A549 (cell line): ENCODE measurements around the gene MLLT11.

Source experiments
- BCL3 ChIP-seq: fragments of >200 bp; sonication (Bioruptor Twin); formaldehyde crosslinking; IDR thresholded peaks from 3 replicates; pipeline ENCODE4 v1.6.1; 2016
- CEBPB ChIP-seq, 2 experiments: fragments of >200 bp in 1 of 2; sonication (Bioruptor Twin) in 1 of 2; formaldehyde crosslinking in 1 of 2; IDR thresholded peaks; 2 replicates each; pipeline ENCODE4 v1.6.1; 2012 to 2016
- CHD2 ChIP-seq: fragments of 150-350 bp; IDR thresholded peaks from 2 replicates; pipeline ENCODE4 v1.6.1; 2014; ENCODE audit warnings: low read length; ENCODE audit not compliant: partially characterized antibody
- CTCF ChIP-seq: fragments of >200 bp; sonication (Bioruptor Twin); formaldehyde crosslinking; IDR thresholded peaks from 3 replicates; pipeline ENCODE4 v1.5.1; 2016
- GATA3 ChIP-seq: IDR thresholded peaks from 2 replicates; pipeline ENCODE4 v1.6.1; 2012; ENCODE audit warnings: borderline replicate concordance
- HMGXB4 ChIP-seq: fragments of 250-450 bp; sonication (Bioruptor Pico); IDR thresholded peaks from 2 replicates; pipeline ENCODE4 v1.5.0; 2021; ENCODE audit warnings: mild to moderate bottlenecking, moderate library complexity, borderline replicate concordance
- HOXA7 ChIP-seq: fragments of 250-450 bp; sonication (Bioruptor Pico); IDR thresholded peaks from 2 replicates; pipeline ENCODE4 v1.5.0; 2020; ENCODE audit warnings: mild to moderate bottlenecking, moderate library complexity
- JUNB ChIP-seq: fragments of >200 bp; sonication (Bioruptor Twin); formaldehyde crosslinking; IDR thresholded peaks from 2 replicates; pipeline ENCODE4 v1.6.1; 2016
- MAZ ChIP-seq: fragments of 150-350 bp; IDR thresholded peaks from 2 replicates; pipeline ENCODE4 v1.6.1; 2014; ENCODE audit warnings: antibody characterized with exemption, low read depth, low read length, borderline replicate concordance
- NPAS2 ChIP-seq: fragments of 250-450 bp; sonication (Bioruptor Pico); IDR thresholded peaks from 2 replicates; pipeline ENCODE4 v1.8.0; 2022; ENCODE audit warnings: mild to moderate bottlenecking, moderate library complexity, borderline replicate concordance
- RAD21 ChIP-seq, 2 experiments: fragments of >200 bp in 1 of 2; sonication (Bioruptor Twin) in 1 of 2; formaldehyde crosslinking in 1 of 2; IDR thresholded peaks in 1 of 2; conservative IDR thresholded peaks in 1 of 2; 2 replicates in 1 of 2; 3 replicates in 1 of 2; pipeline ENCODE4 v1.6.1; 2012 to 2018; ENCODE audit warnings: inconsistent platforms in 1 of 2
- RCOR1 ChIP-seq: fragments of 150-350 bp; IDR thresholded peaks from 2 replicates; pipeline ENCODE4 v1.6.1; 2014; ENCODE audit warnings: antibody characterized with exemption, low read length, low read depth

GRCh38 chr1:151032164-151032563 is 28.0 kb upstream of the MLLT11 start:
- TF ChIP-seq RCOR1 (no peak), BCL3 (no peak), CTCF (no peak), RAD21 (conservative IDR thresholded peaks at IDR 0.05 in 1 of 2, IDR thresholded peaks at IDR 0.05 in 1 of 2) (no peak), MAZ (no peak), CHD2 (no peak), CEBPB (IDR thresholded peaks at IDR 0.05) (no peak), GATA3 (no peak), JUNB (no peak), NPAS2 (CRISPR knock-in tag) (no peak), HOXA7 (CRISPR knock-in tag) (no peak), HMGXB4 (CRISPR knock-in tag) (no peak)
